Measurements from ENCODE around the gene TPPP2. TPM values are rescaled to one million over a fixed set of nuclear protein-coding genes. Genes with fewer than 3 reads are reported as not detected.

TPPP2 gene
- total RNA-seq, 2 experiments from 2014 or later = not detected

GRCh38 chr14:21068521-21069387, 38.7 kb downstream of the TPPP2 start:
- H3K9me3 Mint-ChIP-seq = no peaks in the 10 kb centered on the region
- H3K27me3 Mint-ChIP-seq = peaks cover 56% of the 10 kb centered on the region
- H3K4me1 Mint-ChIP-seq (ENCODE audit: low read depth) = peaks cover 33% of the 10 kb centered on the region
- ChIA-PET POLR2A (interaction anchor here (2.6 kb wide), 1 partner anchor 35 kb away, joined by 10 read pairs; no protein-coding TSS in a partner anchor), CTCF (interaction anchor here (0.6 to 4.6 kb wide), 19 partner anchors 11 to 162 kb away, joined by 3 to 86 read pairs (median 6); partner anchors contain the start of genes TMEM253 and ZNF219)
- peak overlapping the region; percentile 36 for H3K4me3 Mint-ChIP-seq
- H3K36me3 Mint-ChIP-seq = no peaks in the 10 kb centered on the region
- intact Hi-C loops (cut with micrococcal nuclease) = loop anchor here (1.0 kb wide), 1 partner anchor 36 kb away; no protein-coding TSS in a partner anchor
- no peak overlapping the region for H3K27ac Mint-ChIP-seq
- peak; percentile 62 for DNase-seq

- Mint-ChIP-seq H3K36me3 (no peaks in the 10 kb centered on the region), H3K27me3 (peaks cover 56% of the 10 kb centered on the region), H3K4me3 (peak overlapping the region; percentile 69), H3K9me3 (no peaks in the 10 kb centered on the region), H3K27ac (no peak overlapping the region), H3K4me1 (ENCODE audit: low read depth) (peaks cover 33% of the 10 kb centered on the region)
- ChIA-PET POLR2A (interaction anchor here (1.0 to 2.6 kb wide), 2 partner anchors 28 to 34 kb away, joined by 4 to 10 read pairs; no protein-coding TSS in a partner anchor), CTCF (interaction anchor here (1.1 to 4.6 kb wide), 19 partner anchors 10 to 161 kb away, joined by 3 to 86 read pairs (median 9); partner anchors contain the start of genes TMEM253 and ZNF219)
- no peak for DNase-seq
- intact Hi-C loops (cut with micrococcal nuclease) = no loop called here
These were observed 39.5 kb downstream of the TPPP2 start for GRCh38 chr14:21069388-21070082.

GRCh38 chr14:21070083-21070609, 40.1 kb downstream of the TPPP2 start, which contains the start of gene ARHGEF40:
Gene ARHGEF40 (plus strand): TSS chr14:21070304. CDS start chr14:21070397, 93 bp downstream.
- Mint-ChIP-seq H3K9me3 (no peaks in the 10 kb centered on the region), H3K4me1 (ENCODE audit: low read depth) (peaks cover 33% of the 10 kb centered on the region), H3K4me3 (peak within 1 kb of the TSS; percentile 69), H3K36me3 (no peaks in the 10 kb centered on the region), H3K27ac (no peak within 1 kb of the TSS), H3K27me3 (peaks cover 56% of the 10 kb centered on the region)
- ChIA-PET POLR2A (interaction anchor here (1.0 to 1.2 kb wide), 2 partner anchors 27 to 33 kb away, joined by 3 to 4 read pairs; no protein-coding TSS in a partner anchor), CTCF (interaction anchor here (1.2 to 3.7 kb wide), 11 partner anchors 9 to 99 kb away, joined by 3 to 51 read pairs (median 8); partner anchors contain the start of gene ZNF219)
- intact Hi-C loops (cut with micrococcal nuclease) = no loop called here
- peak; percentile 36 for DNase-seq

- Mint-ChIP-seq H3K27ac (no peak overlapping the region), H3K9me3 (no peaks in the 10 kb centered on the region), H3K4me3 (peak overlapping the region; percentile 60), H3K4me1 (ENCODE audit: low read depth) (peaks cover 33% of the 10 kb centered on the region), H3K27me3 (peaks cover 53% of the 10 kb centered on the region), H3K36me3 (no peaks in the 10 kb centered on the region)
- POLR2A ChIA-PET = interaction anchor here (0.7 to 1.2 kb wide), 3 partner anchors 22 to 33 kb away, joined by 3 to 4 read pairs (median 3); no protein-coding TSS in a partner anchor
- intact Hi-C loops (cut with micrococcal nuclease) = loop anchor here (1.0 kb wide), 1 partner anchor 22 kb away; no protein-coding TSS in a partner anchor
- DNase-seq = peak; percentile 25
- CTCF ChIA-PET = interaction anchor here (0.9 to 3.7 kb wide), 14 partner anchors 9 to 99 kb away, joined by 3 to 51 read pairs (median 6); partner anchors contain the start of gene ZNF219
These were observed 40.7 kb downstream of the TPPP2 start for GRCh38 chr14:21070610-21071224.

GRCh38 chr14:21071225-21072030, 41.4 kb downstream of the TPPP2 start:
- H3K36me3 Mint-ChIP-seq = no peaks in the 10 kb centered on the region
- peak; percentile 83 for DNase-seq
- CTCF ChIA-PET = interaction anchor here (0.9 to 3.7 kb wide), 14 partner anchors 8 to 100 kb away, joined by 3 to 51 read pairs (median 6); partner anchors contain the start of gene ZNF219
- intact Hi-C loops (cut with micrococcal nuclease) = loop anchor here (1.0 kb wide), 1 partner anchor 21 kb away; no protein-coding TSS in a partner anchor
- POLR2A ChIA-PET = interaction anchor here (0.7 to 1.2 kb wide), 4 partner anchors 11 to 32 kb away, joined by 3 read pairs; no protein-coding TSS in a partner anchor
- peaks cover 49% of the 10 kb centered on the region for H3K27me3 Mint-ChIP-seq
- H3K4me1 Mint-ChIP-seq (ENCODE audit: low read depth) = peaks cover 33% of the 10 kb centered on the region
- H3K9me3 Mint-ChIP-seq = no peaks in the 10 kb centered on the region
- peak overlapping the region; percentile 60 for H3K4me3 Mint-ChIP-seq
- H3K27ac Mint-ChIP-seq = no peak overlapping the region

GRCh38 chr14:21072031-21072473, 42.0 kb downstream of the TPPP2 start:
- Mint-ChIP-seq H3K4me3 (peak overlapping the region; percentile 60), H3K9me3 (no peaks in the 10 kb centered on the region), H3K36me3 (no peaks in the 10 kb centered on the region), H3K27me3 (peaks cover 44% of the 10 kb centered on the region), H3K27ac (no peak overlapping the region), H3K4me1 (ENCODE audit: low read depth) (peaks cover 33% of the 10 kb centered on the region)
- intact Hi-C loops (cut with micrococcal nuclease) = no loop called here
- no peak for DNase-seq
- ChIA-PET POLR2A (interaction anchor here (1.0 to 1.1 kb wide), 2 partner anchors 10 to 15 kb away, joined by 3 read pairs; no protein-coding TSS in a partner anchor), CTCF (interaction anchor here (1.2 to 3.7 kb wide), 6 partner anchors 15 to 101 kb away, joined by 3 to 51 read pairs (median 20); no protein-coding TSS in a partner anchor)

- Mint-ChIP-seq H3K36me3 (no peaks in the 10 kb centered on the region), H3K4me3 (no peak overlapping the region), H3K9me3 (no peaks in the 10 kb centered on the region), H3K4me1 (ENCODE audit: low read depth) (peaks cover 33% of the 10 kb centered on the region), H3K27ac (no peak overlapping the region), H3K27me3 (peaks cover 39% of the 10 kb centered on the region)
- intact Hi-C loops (cut with micrococcal nuclease) = no loop called here
- ChIA-PET CTCF (interaction anchor here (1.4 to 3.7 kb wide), 4 partner anchors 20 to 58 kb away, joined by 5 to 51 read pairs (median 34); no protein-coding TSS in a partner anchor), POLR2A (no interaction called here)
- DNase-seq = no peak
These were observed 42.8 kb downstream of the TPPP2 start for GRCh38 chr14:21072781-21073339.

- POLR2A ChIA-PET = no interaction called here
- intact Hi-C loops (cut with micrococcal nuclease) = no loop called here
These were observed 43.9 kb downstream of the TPPP2 start for GRCh38 chr14:21073921-21074320.

GRCh38 chr14:21074398-21075272, 44.6 kb downstream of the TPPP2 start:
- H3K27me3 Mint-ChIP-seq = peaks cover 23% of the 10 kb centered on the region
- H3K36me3 Mint-ChIP-seq = no peaks in the 10 kb centered on the region
- POLR2A ChIA-PET = no interaction called here

More at GRCh38 chr14:21073921-21074320, 43.9 kb downstream of the TPPP2 start:
- H3K9me3 Mint-ChIP-seq = no peaks in the 10 kb centered on the region
- peaks cover 28% of the 10 kb centered on the region for H3K4me1 Mint-ChIP-seq (ENCODE audit: low read depth)
- no peak overlapping the region for H3K27ac Mint-ChIP-seq
- DNase-seq = no peak
- H3K4me3 Mint-ChIP-seq = no peak overlapping the region
- H3K36me3 Mint-ChIP-seq = no peaks in the 10 kb centered on the region
- CTCF ChIA-PET = interaction anchor here (1.4 kb wide), 1 partner anchor 59 kb away, joined by 5 read pairs; no protein-coding TSS in a partner anchor
- H3K27me3 Mint-ChIP-seq = peaks cover 30% of the 10 kb centered on the region

More at GRCh38 chr14:21074398-21075272, 44.6 kb downstream of the TPPP2 start:
- Mint-ChIP-seq H3K4me1 (ENCODE audit: low read depth) (peaks cover 21% of the 10 kb centered on the region), H3K27ac (no peak overlapping the region), H3K9me3 (no peaks in the 10 kb centered on the region), H3K4me3 (no peak overlapping the region)
- intact Hi-C loops (cut with micrococcal nuclease) = no loop called here
- DNase-seq = no peak
- CTCF ChIA-PET = interaction anchor here (0.7 to 1.4 kb wide), 2 partner anchors 18 to 30 kb away, joined by 3 to 7 read pairs; no protein-coding TSS in a partner anchor
